ENCODE results near the gene CST6. TPM values are rescaled to one million over a fixed set of nuclear protein-coding genes. Genes with fewer than 3 reads are reported as not detected.

CST6 gene
- total and polyA plus RNA-seq, 2 of the 4 experiments (the other 2 are of a cell fraction), result 0.54 to 3.0 TPM

GRCh38 chr11:65962141-65962564, 49.7 kb upstream of the CST6 start:
- H4K20me1 ChIP-seq (ENCODE audit: insufficient read depth, low read length), result peaks cover 7% of the 10 kb centered on the region
- peak overlapping the region; percentile 35; the same call in 1 of the 2 replicates for H2AK5ac ChIP-seq (ENCODE audit: low read depth, low read length)
- peak overlapping the region; percentile 58 for H2AK9ac ChIP-seq (replicated peaks; ENCODE audit: low read depth, low read length, poor library complexity)
- dilution Hi-C loops (cut with HindIII; ENCODE audit: low sequenced_read_pairs, unreplicated experiment) (no loop called here), intact Hi-C loops (cut with micrococcal nuclease) (loop anchor here (5.0 kb wide), 1 partner anchor 45 kb away; the partner anchor contains the start of genes C11orf68 and DRAP1), in situ Hi-C loops (cut with MboI; ENCODE audit: low sequenced_read_pairs) (loop anchor here (5.0 kb wide), 1 partner anchor 70 kb away; the partner anchor contains the start of gene CCDC85B)
- peak overlapping the region; percentile 88 for H3K56ac ChIP-seq (ENCODE audit: extremely low read depth, insufficient read depth, low read length)
- H3K4me3 ChIP-seq (ENCODE audit: insufficient read depth, low read depth, low read length), result peak overlapping the region; percentile 59
- peak overlapping the region; percentile 77 for H3K27ac ChIP-seq (ENCODE audit: insufficient read depth, low read length)
- H3K27me3 ChIP-seq (ENCODE audit: control insufficient read depth, insufficient read depth, low read length), result no peaks in the 10 kb centered on the region
- H3K4me2 ChIP-seq (ENCODE audit: low read depth, low read length), result peak overlapping the region; percentile 98
- peaks cover 30% of the 10 kb centered on the region for H3K36me3 ChIP-seq (ENCODE audit: control insufficient read depth, insufficient read depth, low read length)
- ChIA-PET CTCF (interaction anchor here (1.0 kb wide), 1 partner anchor 16 kb away, joined by 3 read pairs; no protein-coding TSS in a partner anchor), POLR2A (ENCODE audit: unreplicated experiment) (interaction anchor here (0.8 kb wide), 1 partner anchor 70 kb away, joined by 3 read pairs; no protein-coding TSS in a partner anchor)
- DNase-seq (no peak), ATAC-seq (ENCODE audit: low read depth) (peak; percentile 4)
- H2BK5ac ChIP-seq (ENCODE audit: low read depth, low read length, poor library complexity, severe bottlenecking), result peak overlapping the region; percentile 35
- peaks cover 5% of the 10 kb centered on the region; the same call in 1 of the 2 replicates for H3K9me1 ChIP-seq (ENCODE audit: insufficient read depth, low read length)
- H3K4ac ChIP-seq (ENCODE audit: low read depth, low read length), result peak overlapping the region; percentile 60; the same call in 1 of the 2 replicates
- H3K14ac ChIP-seq (replicated peaks; ENCODE audit: low read depth, low read length), result peak overlapping the region; percentile 92
- peak overlapping the region; percentile 53 to 67; a peak in 2 of 4 replicates for H4K8ac ChIP-seq (ENCODE audit: low read depth in 2 of 2, low read length in 2 of 2)
- peaks cover 8% of the 10 kb centered on the region for H3K4me1 ChIP-seq (ENCODE audit: control insufficient read depth, insufficient read depth, low read length)
- H4K5ac ChIP-seq (ENCODE audit: low read depth, low read length), result no peak overlapping the region
- 0 out of 2 replicates have a peak overlapping the region, but pooled peaks have one; percentile 49 for H4K91ac ChIP-seq (ENCODE audit: insufficient read depth, low read depth, low read length)
- H2BK120ac ChIP-seq (ENCODE audit: low read depth, low read length), result 0 out of 2 replicates have a peak overlapping the region, but pooled peaks have one; percentile 26
- H3K79me1 ChIP-seq (ENCODE audit: low read depth in 1 of 2, low read length in 2 of 2), result peaks cover 16 to 51% of the 10 kb centered on the region in 2 experiments
- peak overlapping the region; percentile 93 for H3K9ac ChIP-seq (ENCODE audit: low read depth, low read length)
- H3K23ac ChIP-seq (ENCODE audit: low read depth, low read length), result peak overlapping the region; percentile 99
- WGBS, 2 experiments (ENCODE audit: extremely low coverage in 2 of 2, insufficient read length in 1 of 2), result 21% methylated on average over 4 of the region's 13 CpGs; no CpG with 5 or more reads in 1 of the 2 experiments
- no peak overlapping the region for H3K18ac ChIP-seq (ENCODE audit: low read depth, low read length)
- H2AFZ ChIP-seq (replicated peaks; ENCODE audit: low read length, poor library complexity), result peak overlapping the region; percentile 74
- H2BK20ac ChIP-seq (ENCODE audit: low read depth, low read length), result no peak overlapping the region
- TSS peak; percentile 50 for BruUV-seq (replicated peaks)
- 0 out of 2 replicates have a peak, but pooled peaks have one; percentile 4 for TF ChIP-seq MXI1 (IDR thresholded peaks at IDR 0.05; ENCODE audit: borderline replicate concordance, low read depth, low read length)
- TF ChIP-seq FOS (IDR thresholded peaks at IDR 0.05; ENCODE audit: low read depth, low read length), result no peak
- no peak for TF ChIP-seq CTCF (conservative IDR thresholded peaks at IDR 0.05; ENCODE audit: low read depth, low read length)
- TF ChIP-seq MAZ (IDR thresholded peaks at IDR 0.05; ENCODE audit: borderline replicate concordance, low read depth, low read length), result no peak
- no peaks in the 10 kb centered on the region for H3K9me3 ChIP-seq (ENCODE audit: control insufficient read depth, insufficient read depth, low read length)
- H2BK15ac ChIP-seq (ENCODE audit: low read depth, low read length), result peak overlapping the region; percentile 42; the same call in 1 of the 3 replicates

Data from IMR-90 (cell line).